GM20000 (cell line): Measurements from ENCODE around the gene MCF2L.
"Not testable (repeated sequence)": the region's sequence is repeated elsewhere in the genome, so short reads cannot be mapped to it uniquely, and the experiment has no call there.

Experiments
- DNase-seq: peaks from one replicate; pipeline ENCODE4 v3.0.0; 2012; ENCODE audit warnings: low spot score
- TF ChIP-seq, protein P1 (sequence below): IDR thresholded peaks from 2 replicates; pipeline ENCODE4 v1.5.1; 2012; ENCODE audit warnings: mild to moderate bottlenecking, control low read depth; ENCODE audit errors: extremely low read depth, missing control alignments

The MCF2L gene

DNA sequence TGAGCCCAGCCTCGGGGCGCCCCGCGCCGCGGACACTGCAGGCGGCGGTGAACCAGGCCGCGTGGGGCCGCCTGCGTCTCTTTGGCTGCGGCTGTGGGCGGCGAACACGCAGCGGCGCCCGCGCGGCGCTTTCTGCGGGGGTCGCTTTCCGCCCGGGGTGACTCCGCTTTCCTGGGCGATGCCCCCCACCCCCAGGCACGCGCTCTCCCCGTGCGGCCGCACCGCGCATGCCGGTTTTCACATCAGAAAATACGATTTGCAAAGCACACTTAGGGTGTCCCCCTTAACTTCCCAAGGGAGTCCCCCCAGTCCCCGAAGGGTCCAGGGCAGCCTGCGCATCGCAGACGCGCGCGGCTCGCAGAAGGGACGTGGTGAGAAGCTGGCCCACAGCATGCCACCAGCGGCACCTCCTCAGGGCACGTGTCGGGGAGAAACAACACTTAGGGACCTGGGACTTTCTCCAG lies 141.9 kb downstream of the MCF2L start:
- DNase-seq, result no peak

DNA sequence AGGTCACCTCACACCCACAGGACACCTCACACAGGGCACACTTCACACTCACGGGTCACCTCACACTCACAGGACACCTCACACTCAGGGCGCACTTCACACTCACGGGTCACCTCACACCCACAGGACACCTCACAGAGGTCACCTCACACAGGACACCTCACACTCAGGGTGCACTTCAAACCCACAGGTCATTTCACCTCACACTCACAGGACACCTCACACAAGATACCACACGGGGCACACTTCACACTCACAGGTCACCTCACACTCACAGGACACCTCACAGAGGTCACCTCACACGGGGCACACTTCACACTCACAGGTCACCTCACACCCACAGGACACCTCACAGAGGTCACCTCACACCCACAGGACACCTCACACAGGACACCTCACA lies 142.8 kb downstream of the MCF2L start:
- not testable (repeated sequence) for DNase-seq

More for the DNA sequence above, 141.9 kb downstream of the MCF2L start:
- TF ChIP-seq, protein P1, sequence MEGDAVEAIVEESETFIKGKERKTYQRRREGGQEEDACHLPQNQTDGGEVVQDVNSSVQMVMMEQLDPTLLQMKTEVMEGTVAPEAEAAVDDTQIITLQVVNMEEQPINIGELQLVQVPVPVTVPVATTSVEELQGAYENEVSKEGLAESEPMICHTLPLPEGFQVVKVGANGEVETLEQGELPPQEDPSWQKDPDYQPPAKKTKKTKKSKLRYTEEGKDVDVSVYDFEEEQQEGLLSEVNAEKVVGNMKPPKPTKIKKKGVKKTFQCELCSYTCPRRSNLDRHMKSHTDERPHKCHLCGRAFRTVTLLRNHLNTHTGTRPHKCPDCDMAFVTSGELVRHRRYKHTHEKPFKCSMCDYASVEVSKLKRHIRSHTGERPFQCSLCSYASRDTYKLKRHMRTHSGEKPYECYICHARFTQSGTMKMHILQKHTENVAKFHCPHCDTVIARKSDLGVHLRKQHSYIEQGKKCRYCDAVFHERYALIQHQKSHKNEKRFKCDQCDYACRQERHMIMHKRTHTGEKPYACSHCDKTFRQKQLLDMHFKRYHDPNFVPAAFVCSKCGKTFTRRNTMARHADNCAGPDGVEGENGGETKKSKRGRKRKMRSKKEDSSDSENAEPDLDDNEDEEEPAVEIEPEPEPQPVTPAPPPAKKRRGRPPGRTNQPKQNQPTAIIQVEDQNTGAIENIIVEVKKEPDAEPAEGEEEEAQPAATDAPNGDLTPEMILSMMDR, result no peak

DNA sequence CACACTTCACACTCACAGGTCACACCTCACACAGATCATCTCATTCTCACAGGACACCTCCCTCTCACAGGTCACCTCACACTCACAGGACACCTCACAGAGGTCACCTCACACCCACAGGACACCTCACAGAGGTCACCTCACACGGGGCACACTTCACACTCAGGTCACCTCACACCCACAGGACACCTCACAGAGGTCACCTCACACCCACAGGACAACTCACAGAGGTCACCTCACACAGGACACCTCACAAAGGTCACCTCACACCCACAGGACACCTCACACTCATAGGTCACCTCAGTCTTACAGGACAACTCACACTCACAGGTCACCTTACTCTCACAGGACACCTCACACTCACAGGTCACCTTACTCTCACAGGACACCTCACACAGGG lies 143.5 kb downstream of the MCF2L start:
- not testable (repeated sequence) for DNase-seq

DNA sequence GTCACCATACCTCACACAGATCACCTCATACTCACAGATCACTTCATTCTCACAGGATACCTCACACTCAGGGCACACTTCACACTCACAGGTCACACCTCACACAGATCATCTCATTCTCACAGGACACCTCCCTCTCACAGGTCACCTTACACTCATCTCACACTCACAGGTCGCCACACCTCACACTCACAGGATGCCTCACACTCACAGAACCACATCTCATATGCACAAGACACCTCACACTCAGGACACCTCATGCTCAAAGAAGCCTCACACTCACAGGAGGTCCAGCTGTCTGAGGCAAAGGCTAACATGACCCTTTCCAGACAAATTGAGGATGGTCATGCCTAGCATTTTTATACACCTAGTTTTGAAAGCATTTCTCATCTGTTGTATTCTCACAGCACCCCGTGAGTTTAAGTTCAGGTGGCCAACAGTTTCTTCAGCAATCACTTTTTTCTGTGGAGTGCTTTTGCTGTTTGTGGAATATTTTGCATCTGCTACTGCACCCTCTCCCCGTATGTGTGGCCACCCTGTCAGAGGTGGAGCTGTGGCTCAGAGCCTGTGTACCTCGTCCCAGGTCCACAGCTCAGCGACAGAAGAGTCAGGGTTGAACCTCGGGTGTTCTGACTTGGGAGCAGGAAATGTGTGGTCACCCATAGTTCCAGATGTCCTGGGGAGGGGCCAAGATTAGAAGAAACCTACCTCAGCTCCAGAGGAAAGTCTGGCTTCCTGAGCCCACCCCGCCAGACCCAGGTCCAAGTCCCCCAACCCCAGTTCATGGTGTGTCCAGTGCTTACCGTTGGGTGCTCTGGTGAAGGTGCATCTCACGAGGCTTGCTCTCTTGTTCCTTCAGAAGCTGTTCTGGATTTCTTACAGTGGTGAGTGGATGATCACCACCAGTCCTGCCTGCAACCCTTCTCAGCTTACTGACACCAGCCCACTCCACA lies 144.2 kb downstream of the MCF2L start:
- no peak for DNase-seq
- TF ChIP-seq, protein P1, result no peak

DNA sequence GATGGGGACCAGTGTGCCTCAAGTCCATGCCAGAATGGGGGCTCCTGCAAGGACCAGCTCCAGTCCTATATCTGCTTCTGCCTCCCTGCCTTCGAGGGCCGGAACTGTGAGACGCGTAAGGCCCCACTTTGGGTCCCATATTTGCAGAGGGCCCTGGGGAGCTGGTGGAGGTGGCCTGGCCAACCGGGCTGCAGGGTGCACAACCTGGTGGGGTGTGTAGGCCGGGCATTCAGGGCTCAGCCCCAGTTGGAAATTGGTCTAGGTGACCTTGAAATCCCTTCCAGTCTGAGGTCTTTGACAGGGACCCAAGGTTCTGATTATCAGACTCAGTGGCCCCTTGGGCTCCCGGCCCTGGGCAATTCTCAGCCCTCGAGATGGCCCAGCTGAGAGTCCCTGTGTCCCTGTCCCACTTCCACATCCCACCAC lies 144.8 kb downstream of the MCF2L start:
- no peak for DNase-seq
- TF ChIP-seq, protein P1, result no peak

DNA sequence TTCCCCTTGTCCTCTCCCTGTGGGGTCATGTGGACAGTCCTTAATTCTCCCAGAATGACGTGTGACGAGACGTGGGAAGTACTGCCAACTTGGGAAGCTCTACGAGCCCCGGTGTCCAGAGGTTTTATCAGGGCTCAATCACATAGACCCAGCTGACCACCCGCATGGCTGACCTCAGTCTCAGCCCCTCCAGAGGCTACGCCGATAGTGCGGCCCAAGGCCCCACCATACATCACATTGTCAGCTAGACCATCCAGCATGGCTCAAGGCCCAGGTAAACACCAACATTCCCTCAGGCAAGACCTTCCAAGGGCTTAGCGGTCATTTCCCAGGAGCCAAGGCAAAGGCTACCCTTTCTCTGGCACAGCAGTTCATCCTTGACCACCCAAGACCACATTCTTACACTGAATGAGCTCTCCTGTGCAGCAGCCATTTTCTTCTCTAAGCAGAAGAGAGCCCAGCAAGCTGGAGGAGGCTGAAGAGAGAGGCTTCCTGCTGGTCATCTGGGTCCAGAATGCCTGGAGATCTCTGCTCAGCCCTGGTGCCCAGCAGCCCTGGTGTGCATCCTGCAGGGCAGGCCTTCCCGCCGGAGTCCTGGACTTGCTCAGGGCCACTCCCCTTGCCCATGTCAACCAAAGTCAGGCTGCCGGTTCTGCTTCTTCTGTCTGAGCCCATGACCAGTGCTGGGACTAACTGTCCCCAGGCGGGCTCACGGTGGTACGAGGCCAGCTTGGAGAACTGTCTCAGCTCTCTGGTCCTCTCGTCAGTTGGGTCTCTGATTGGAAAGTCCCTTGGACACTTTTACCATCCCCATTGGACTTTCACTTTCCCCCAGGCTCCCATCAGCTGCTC lies 145.7 kb downstream of the MCF2L start:
- TF ChIP-seq, protein P1, result no peak
- no peak for DNase-seq

DNA sequence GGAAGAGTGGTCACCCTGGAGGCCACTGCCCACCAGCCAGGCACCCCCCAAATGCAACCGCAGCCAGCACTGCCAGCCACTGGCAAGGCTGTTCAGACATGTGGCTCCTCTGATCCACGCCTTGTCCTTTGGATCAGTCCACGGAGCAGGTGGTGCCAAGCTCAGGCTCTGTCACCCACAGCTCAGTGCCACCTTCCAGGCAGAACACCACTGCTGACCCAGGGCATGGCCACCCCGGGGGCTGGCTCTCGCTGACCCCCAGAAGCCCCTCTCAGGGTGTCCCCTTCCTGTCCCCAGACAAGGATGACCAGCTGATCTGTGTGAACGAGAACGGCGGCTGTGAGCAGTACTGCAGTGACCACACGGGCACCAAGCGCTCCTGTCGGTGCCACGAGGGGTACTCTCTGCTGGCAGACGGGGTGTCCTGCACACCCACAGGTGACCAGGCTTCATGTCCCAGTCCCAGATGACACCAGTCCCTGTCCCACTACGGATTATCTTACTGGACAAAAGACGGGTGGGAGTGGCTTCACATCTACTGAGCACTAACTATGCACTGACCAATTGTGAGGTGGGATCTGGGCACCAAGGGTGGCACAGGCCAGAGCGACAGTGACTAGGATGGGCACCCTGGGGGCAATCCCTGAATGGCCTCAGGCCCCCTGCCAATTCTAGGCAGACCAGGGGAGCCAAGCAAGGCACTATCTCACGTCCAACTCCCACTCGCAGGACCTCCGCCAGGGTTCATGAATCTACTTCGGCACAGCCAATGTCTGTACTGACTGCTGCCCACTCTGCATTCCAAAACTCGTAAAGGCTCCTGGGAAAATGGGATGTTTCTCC lies 146.6 kb downstream of the MCF2L start:
- no peak for DNase-seq
- TF ChIP-seq, protein P1, result no peak
